ENCODE results near the gene AFG1L.

AFG1L gene

DNA sequence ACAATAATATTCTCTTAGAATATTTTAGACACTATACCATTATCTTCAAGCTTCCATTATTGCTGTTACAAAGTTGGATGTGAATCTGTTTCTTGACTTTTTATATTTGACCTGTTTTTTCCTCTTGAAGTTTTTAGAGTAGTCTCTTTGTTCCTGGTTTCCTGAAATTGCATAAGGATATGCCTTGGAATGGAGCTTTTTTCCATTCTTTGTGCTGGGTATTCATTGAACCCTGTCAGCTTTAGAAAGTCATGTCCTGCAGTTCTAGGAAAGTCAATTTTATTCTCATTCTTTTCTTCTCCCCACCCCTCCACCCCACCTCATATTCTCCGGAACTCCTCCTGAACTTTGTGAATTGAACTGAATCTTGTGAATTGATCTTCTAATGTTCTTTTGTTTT lies 173.5 kb downstream of the AFG1L start:
- Histone ChIP-seq H3K36me3 (ENCODE audit: insufficient read depth, low read length) (no peaks in the 10 kb centered on the region), H2AFZ (ENCODE audit: low read depth, low read length) (no peak overlapping the region), H3K27ac (ENCODE audit: low read length) (no peak overlapping the region), H3K9me3 (ENCODE audit: insufficient read depth, low read length, severe bottlenecking) (no peaks in the 10 kb centered on the region), H3K27me3 (ENCODE audit: insufficient read depth, low read length, poor library complexity) (no peaks in the 10 kb centered on the region), H3K4me2 (ENCODE audit: insufficient read depth, low read length) (no peak overlapping the region), H3K9ac (ENCODE audit: low read depth, low read length) (no peak overlapping the region), H4K20me1 (ENCODE audit: insufficient read depth, low read length) (no peaks in the 10 kb centered on the region), H3K4me1 (ENCODE audit: insufficient read depth, low read length) (no peaks in the 10 kb centered on the region), H3K79me2 (ENCODE audit: insufficient read depth, low read length) (no peaks in the 10 kb centered on the region), H3K4me3 (ENCODE audit: low read depth in 1 of 2, low read length in 2 of 2) (no peak overlapping the region)
- ATAC-seq (ENCODE audit: insufficient read depth, low read depth) = no peak
- TF ChIP-seq, protein P1, sequence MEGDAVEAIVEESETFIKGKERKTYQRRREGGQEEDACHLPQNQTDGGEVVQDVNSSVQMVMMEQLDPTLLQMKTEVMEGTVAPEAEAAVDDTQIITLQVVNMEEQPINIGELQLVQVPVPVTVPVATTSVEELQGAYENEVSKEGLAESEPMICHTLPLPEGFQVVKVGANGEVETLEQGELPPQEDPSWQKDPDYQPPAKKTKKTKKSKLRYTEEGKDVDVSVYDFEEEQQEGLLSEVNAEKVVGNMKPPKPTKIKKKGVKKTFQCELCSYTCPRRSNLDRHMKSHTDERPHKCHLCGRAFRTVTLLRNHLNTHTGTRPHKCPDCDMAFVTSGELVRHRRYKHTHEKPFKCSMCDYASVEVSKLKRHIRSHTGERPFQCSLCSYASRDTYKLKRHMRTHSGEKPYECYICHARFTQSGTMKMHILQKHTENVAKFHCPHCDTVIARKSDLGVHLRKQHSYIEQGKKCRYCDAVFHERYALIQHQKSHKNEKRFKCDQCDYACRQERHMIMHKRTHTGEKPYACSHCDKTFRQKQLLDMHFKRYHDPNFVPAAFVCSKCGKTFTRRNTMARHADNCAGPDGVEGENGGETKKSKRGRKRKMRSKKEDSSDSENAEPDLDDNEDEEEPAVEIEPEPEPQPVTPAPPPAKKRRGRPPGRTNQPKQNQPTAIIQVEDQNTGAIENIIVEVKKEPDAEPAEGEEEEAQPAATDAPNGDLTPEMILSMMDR (IDR thresholded peaks at IDR 0.05; ENCODE audit: borderline replicate concordance, extremely low read depth, low read length, poor library complexity, severe bottlenecking) = no peak
- TF ChIP-seq EZH2 (IDR thresholded peaks at IDR 0.05; ENCODE audit: borderline replicate concordance, low read depth, low read length, severe bottlenecking) = no peak
- no peak for DNase-seq

DNA sequence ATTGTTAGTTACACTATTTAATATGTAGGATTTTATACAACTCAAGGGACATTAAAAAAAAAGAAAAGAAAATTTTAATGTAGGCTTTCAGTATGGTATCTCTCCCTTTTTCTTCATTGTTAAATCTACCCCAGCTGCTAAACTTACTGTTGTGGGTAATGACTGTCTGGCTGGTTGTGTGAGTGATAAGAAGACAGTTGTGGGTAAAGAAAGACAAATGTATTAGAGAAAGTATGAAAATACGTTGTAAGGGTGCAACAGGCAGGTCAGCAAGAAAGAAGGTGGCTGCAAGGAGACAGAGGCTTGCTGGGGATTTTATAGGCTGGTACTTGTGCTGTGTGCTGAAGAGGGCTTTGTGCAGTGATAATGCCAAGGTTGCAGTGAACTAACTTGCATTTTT lies 174.5 kb downstream of the AFG1L start:
- H3K4me3 ChIP-seq (ENCODE audit: low read depth in 1 of 2, low read length in 2 of 2) = no peak overlapping the region
- no peak for DNase-seq
- no peak for ATAC-seq (ENCODE audit: insufficient read depth, low read depth)
- H3K9me3 ChIP-seq (ENCODE audit: insufficient read depth, low read length, severe bottlenecking) = no peaks in the 10 kb centered on the region
- no peak overlapping the region for H3K27ac ChIP-seq (ENCODE audit: low read length)
- H3K4me1 ChIP-seq (ENCODE audit: insufficient read depth, low read length) = no peaks in the 10 kb centered on the region
- no peak overlapping the region for H3K9ac ChIP-seq (ENCODE audit: low read depth, low read length)
- no peaks in the 10 kb centered on the region for H3K36me3 ChIP-seq (ENCODE audit: insufficient read depth, low read length)
- H3K4me2 ChIP-seq (ENCODE audit: insufficient read depth, low read length) = no peak overlapping the region
- H2AFZ ChIP-seq (ENCODE audit: low read depth, low read length) = no peak overlapping the region
- no peaks in the 10 kb centered on the region for H3K79me2 ChIP-seq (ENCODE audit: insufficient read depth, low read length)
- TF ChIP-seq, protein P1 (IDR thresholded peaks at IDR 0.05; ENCODE audit: borderline replicate concordance, extremely low read depth, low read length, poor library complexity, severe bottlenecking) = no peak
- TF ChIP-seq EZH2 (IDR thresholded peaks at IDR 0.05; ENCODE audit: borderline replicate concordance, low read depth, low read length, severe bottlenecking) = no peak
- H3K27me3 ChIP-seq (ENCODE audit: insufficient read depth, low read length, poor library complexity) = no peaks in the 10 kb centered on the region
- no peaks in the 10 kb centered on the region for H4K20me1 ChIP-seq (ENCODE audit: insufficient read depth, low read length)

DNA sequence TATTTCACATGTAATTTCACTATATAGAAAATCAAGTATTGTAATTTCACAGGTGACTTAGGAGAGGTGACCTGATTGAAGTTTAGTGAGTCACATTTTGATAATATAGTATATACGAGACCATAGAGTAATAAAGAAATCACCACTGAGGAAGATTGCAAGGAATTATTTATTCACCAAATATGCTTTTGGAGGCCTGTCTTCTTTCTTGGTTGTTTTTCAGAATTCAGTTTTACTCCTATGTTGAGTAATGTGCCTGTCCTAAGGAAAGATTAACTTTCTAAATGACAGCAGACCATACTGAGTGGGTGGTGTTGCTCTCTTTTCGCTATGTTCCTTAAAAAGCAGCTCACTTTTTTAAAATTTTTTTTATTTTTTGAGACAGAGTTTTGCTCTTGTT lies 178.3 kb downstream of the AFG1L start:
- no peak overlapping the region for H3K27ac ChIP-seq (ENCODE audit: low read length)

More for the DNA sequence above, 178.3 kb downstream of the AFG1L start:
- Histone ChIP-seq H2AFZ (ENCODE audit: low read depth, low read length) (no peak overlapping the region), H3K36me3 (ENCODE audit: insufficient read depth, low read length) (no peaks in the 10 kb centered on the region), H3K27me3 (ENCODE audit: insufficient read depth, low read length, poor library complexity) (no peaks in the 10 kb centered on the region), H3K79me2 (ENCODE audit: insufficient read depth, low read length) (no peaks in the 10 kb centered on the region), H3K4me3 (ENCODE audit: low read depth in 1 of 2, low read length in 2 of 2) (no peak overlapping the region), H3K4me1 (ENCODE audit: insufficient read depth, low read length) (no peaks in the 10 kb centered on the region), H3K9ac (ENCODE audit: low read depth, low read length) (no peak overlapping the region), H3K4me2 (ENCODE audit: insufficient read depth, low read length) (no peak overlapping the region), H3K9me3 (ENCODE audit: insufficient read depth, low read length, severe bottlenecking) (no peaks in the 10 kb centered on the region), H4K20me1 (ENCODE audit: insufficient read depth, low read length) (no peaks in the 10 kb centered on the region)
- no peak for TF ChIP-seq EZH2 (IDR thresholded peaks at IDR 0.05; ENCODE audit: borderline replicate concordance, low read depth, low read length, severe bottlenecking)
- TF ChIP-seq, protein P1 (IDR thresholded peaks at IDR 0.05; ENCODE audit: borderline replicate concordance, extremely low read depth, low read length, poor library complexity, severe bottlenecking) = no peak
- ATAC-seq (ENCODE audit: insufficient read depth, low read depth) (no peak), DNase-seq (no peak)
